ENCODE results near the gene DPF1. TPM values are rescaled to one million over a fixed set of nuclear protein-coding genes. Genes with fewer than 3 reads are reported as not detected.

DPF1 gene
- total RNA-seq, 1 experiment from 2014 or later: 1.0 TPM

DNA sequence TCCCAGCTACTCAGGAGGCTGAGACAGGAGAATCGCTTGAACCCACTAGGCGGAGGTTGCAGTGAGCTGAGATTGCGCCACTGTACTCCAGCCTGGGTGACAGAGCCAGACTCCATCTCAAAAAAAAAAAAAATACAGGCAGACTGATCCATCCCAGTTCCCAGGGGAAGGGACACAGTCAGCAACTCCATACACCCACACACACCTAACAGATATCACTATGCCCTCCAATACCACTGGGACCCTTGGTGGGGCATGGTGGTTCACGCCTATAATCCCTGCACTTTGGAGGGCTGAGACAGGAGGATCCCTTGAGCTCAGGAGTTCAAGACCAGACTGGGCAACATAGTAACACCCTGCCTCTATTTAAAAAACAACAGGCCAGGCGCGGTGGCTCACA, 2.6 kb downstream of the DPF1 start:
- Mint-ChIP-seq H3K27me3 (ENCODE audit: unreplicated experiment) (peaks cover 64% of the 10 kb centered on the region), H3K9me3 (ENCODE audit: low read depth, unreplicated experiment) (no peaks in the 10 kb centered on the region), H3K4me1 (ENCODE audit: low read depth, unreplicated experiment) (peaks cover 15% of the 10 kb centered on the region), H3K4me3 (ENCODE audit: low read depth, unreplicated experiment) (no peak overlapping the region), H3K27ac (ENCODE audit: unreplicated experiment) (no peak overlapping the region), H3K36me3 (ENCODE audit: insufficient read depth, unreplicated experiment) (peaks cover 13% of the 10 kb centered on the region)
- DNase-seq: no peak
- TF ChIP-seq, protein P1, sequence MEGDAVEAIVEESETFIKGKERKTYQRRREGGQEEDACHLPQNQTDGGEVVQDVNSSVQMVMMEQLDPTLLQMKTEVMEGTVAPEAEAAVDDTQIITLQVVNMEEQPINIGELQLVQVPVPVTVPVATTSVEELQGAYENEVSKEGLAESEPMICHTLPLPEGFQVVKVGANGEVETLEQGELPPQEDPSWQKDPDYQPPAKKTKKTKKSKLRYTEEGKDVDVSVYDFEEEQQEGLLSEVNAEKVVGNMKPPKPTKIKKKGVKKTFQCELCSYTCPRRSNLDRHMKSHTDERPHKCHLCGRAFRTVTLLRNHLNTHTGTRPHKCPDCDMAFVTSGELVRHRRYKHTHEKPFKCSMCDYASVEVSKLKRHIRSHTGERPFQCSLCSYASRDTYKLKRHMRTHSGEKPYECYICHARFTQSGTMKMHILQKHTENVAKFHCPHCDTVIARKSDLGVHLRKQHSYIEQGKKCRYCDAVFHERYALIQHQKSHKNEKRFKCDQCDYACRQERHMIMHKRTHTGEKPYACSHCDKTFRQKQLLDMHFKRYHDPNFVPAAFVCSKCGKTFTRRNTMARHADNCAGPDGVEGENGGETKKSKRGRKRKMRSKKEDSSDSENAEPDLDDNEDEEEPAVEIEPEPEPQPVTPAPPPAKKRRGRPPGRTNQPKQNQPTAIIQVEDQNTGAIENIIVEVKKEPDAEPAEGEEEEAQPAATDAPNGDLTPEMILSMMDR (IDR thresholded peaks at IDR 0.05; ENCODE audit: unreplicated experiment): no peak
- CTCF ChIA-PET: interaction anchor here (1.2 kb wide), 1 partner anchor 319 kb away, joined by 3 read pairs; no protein-coding TSS in a partner anchor
- intact Hi-C loops (cut with micrococcal nuclease; ENCODE audit: unreplicated experiment): loop anchor here (5.0 kb wide), 1 partner anchor 324 kb away; no protein-coding TSS in a partner anchor
- BruUV-seq (replicated peaks): no TSS peak

DNA sequence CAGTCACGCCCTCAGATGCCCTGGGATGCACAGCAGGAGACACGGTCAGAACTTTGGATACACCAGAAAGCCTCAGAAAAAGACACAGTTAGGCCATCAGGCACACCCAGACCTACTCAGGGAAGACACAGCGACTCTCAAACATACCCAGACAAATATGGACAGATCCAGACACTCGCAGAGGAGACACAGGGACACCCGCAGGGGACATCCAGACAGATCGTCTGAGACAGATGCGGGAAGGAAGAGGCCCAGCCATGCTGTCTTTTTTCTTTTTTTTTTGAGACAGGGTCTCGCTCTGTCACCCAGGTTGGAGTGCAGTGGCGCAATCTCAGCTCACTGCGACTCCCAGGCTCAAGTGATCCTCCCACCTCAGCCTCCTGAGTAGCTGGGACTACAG, 4.8 kb downstream of the DPF1 start:
- DNase-seq: no peak
- peaks cover 10% of the 10 kb centered on the region for H3K36me3 Mint-ChIP-seq (ENCODE audit: insufficient read depth, unreplicated experiment)
- H3K9me3 Mint-ChIP-seq (ENCODE audit: low read depth, unreplicated experiment): no peaks in the 10 kb centered on the region
- no peak overlapping the region for H3K4me3 Mint-ChIP-seq (ENCODE audit: low read depth, unreplicated experiment)
- BruUV-seq (replicated peaks): no TSS peak
- peaks cover 68% of the 10 kb centered on the region for H3K27me3 Mint-ChIP-seq (ENCODE audit: unreplicated experiment)
- CTCF ChIA-PET: no interaction called here
- no peak overlapping the region for H3K27ac Mint-ChIP-seq (ENCODE audit: unreplicated experiment)
- H3K4me1 Mint-ChIP-seq (ENCODE audit: low read depth, unreplicated experiment): peaks cover 17% of the 10 kb centered on the region
- intact Hi-C loops (cut with micrococcal nuclease; ENCODE audit: unreplicated experiment): no loop called here
- TF ChIP-seq, protein P1 (IDR thresholded peaks at IDR 0.05; ENCODE audit: unreplicated experiment): no peak

DNA sequence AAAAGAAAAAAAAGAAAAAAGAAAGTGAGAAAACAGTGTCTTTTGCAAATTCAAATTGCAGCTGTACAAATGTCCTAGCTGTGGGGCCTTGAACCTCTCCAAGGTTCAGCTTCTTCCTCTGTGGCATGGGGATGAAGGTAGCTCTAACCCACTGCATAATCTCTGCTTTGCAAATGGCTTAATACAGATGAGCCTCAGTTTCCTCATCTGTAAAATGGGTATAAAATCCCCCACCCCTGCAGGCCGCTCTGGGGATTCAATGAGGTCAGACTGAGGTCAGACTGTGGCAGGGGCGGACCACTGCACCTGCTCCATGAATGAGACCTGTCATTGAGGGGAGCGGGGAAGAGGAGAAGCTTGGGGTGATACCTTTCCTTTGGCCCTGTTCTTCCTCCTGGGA, 5.8 kb downstream of the DPF1 start:
- peaks cover 68% of the 10 kb centered on the region for H3K27me3 Mint-ChIP-seq (ENCODE audit: unreplicated experiment)
- H3K4me1 Mint-ChIP-seq (ENCODE audit: low read depth, unreplicated experiment): peaks cover 18% of the 10 kb centered on the region
- H3K9me3 Mint-ChIP-seq (ENCODE audit: low read depth, unreplicated experiment): no peaks in the 10 kb centered on the region
- BruUV-seq (replicated peaks): no TSS peak
- no peak overlapping the region for H3K27ac Mint-ChIP-seq (ENCODE audit: unreplicated experiment)
- intact Hi-C loops (cut with micrococcal nuclease; ENCODE audit: unreplicated experiment): no loop called here
- no peak for DNase-seq
- H3K4me3 Mint-ChIP-seq (ENCODE audit: low read depth, unreplicated experiment): no peak overlapping the region
- CTCF ChIA-PET: no interaction called here
- TF ChIP-seq, protein P1 (IDR thresholded peaks at IDR 0.05; ENCODE audit: unreplicated experiment): no peak
- H3K36me3 Mint-ChIP-seq (ENCODE audit: insufficient read depth, unreplicated experiment): peaks cover 12% of the 10 kb centered on the region

DNA sequence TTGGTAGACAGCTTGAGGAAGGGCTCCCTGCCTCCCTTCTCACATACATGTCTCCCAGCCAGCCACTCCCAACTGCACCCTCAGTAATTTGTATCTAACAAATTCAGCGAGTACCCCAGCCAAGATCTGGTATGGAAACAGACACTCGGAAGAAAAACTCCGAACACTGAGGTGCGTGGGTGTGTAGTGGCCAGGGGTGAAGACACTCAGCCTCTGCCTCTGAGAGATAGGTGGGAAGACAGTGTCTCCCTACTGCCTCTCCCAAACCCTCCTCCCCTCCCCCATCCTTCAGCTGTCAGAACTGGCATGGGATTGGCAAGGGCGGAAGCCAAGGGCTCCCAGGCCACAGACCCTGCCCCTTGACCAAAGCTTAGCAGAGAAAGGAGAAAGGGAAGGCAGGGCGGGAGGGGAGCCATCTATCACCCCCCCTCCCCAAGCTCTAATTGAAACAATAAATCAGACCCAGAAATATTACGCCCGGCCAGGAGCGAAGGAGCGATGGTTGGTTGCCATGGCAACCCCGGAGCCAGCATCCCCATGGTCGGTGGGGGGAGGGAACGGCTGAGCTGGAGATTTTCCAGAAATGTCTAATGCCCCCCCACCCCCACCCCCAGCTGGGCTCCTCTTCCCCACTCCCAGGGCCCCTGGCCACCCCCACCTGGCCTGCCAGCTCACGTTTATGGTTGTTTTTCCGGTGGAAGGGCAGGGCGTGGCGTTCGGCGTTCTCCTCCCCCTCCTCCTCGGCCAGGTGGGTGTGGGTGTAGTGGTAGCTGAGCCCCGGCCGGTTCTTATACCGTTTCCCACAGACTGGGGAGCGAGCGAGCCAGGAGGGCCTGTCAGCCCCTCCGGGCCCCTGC, 7.0 kb downstream of the DPF1 start:
- Mint-ChIP-seq H3K4me1 (ENCODE audit: low read depth, unreplicated experiment) (peaks cover 10% of the 10 kb centered on the region), H3K27ac (ENCODE audit: unreplicated experiment) (no peak overlapping the region), H3K9me3 (ENCODE audit: low read depth, unreplicated experiment) (no peaks in the 10 kb centered on the region), H3K27me3 (ENCODE audit: unreplicated experiment) (peaks cover 58% of the 10 kb centered on the region), H3K4me3 (ENCODE audit: low read depth, unreplicated experiment) (no peak overlapping the region), H3K36me3 (ENCODE audit: insufficient read depth, unreplicated experiment) (peaks cover 10% of the 10 kb centered on the region)
- intact Hi-C loops (cut with micrococcal nuclease; ENCODE audit: unreplicated experiment): no loop called here
- CTCF ChIA-PET: no interaction called here
- DNase-seq: peak; percentile 35
- TF ChIP-seq, protein P1 (IDR thresholded peaks at IDR 0.05; ENCODE audit: unreplicated experiment): no peak
- BruUV-seq (replicated peaks): no TSS peak
